K562 (cell line): ENCODE measurements around the gene CNGB1. TPM values are rescaled to one million over a fixed set of nuclear protein-coding genes. Genes with fewer than 3 reads are reported as not detected.
A peak's percentile ranks its signal among the peaks of the same experiment; 100 is the strongest.

Experiments
- ATAC-seq: fragments of 200-7000 bp; cut with Tn5 transposase; 3 replicates; pipeline ENCODE4 v1.9.1; 2020; ENCODE audit warnings: moderate library complexity
- BruUV-seq: library from RNA; stranded (reverse); fragments of 400-500 nt; replicated peaks from 2 replicates; lab custom pipeline; 2021; lab: Mats Ljungman, UMichigan
- CTCF ChIA-PET: fragments of 300-600 bp; formaldehyde crosslinking; extraction: SDS; loops from one replicate; lab custom pipeline; 2021; ENCODE audit warnings: low intra/inter-chr PET ratio; lab: Yijun Ruan, JAX
- POLR2A ChIA-PET: fragments of 300-600, 350-650 bp; sonication (Branson Sonifier 250); formaldehyde crosslinking; extraction: SDS; loops from one replicate; lab custom pipeline; 2021; ENCODE audit warnings: antibody characterized with exemption, inconsistent platforms; lab: Yijun Ruan, JAX
- DNase-seq, 4 experiments: peaks; one replicate each; pipeline versions ENCODE4 v3.0.0 to v3.0.0-alpha.2; 2011 to 2018; ENCODE audit warnings: low spot score in 3 of 4, mixed read lengths in 3 of 4; ENCODE audit errors: extremely low read depth in 1 of 4
- FAIRE-seq: peaks from 2 replicates; lab custom pipeline; 2011; peaks lifted over from hg19 to GRCh38; lab: Jason Lieb, UNC
- H2AFZ ChIP-seq: 2 replicates; pipeline ENCODE4 v1.6.0; 2011; ENCODE audit warnings: low read depth, low read length, control low read depth, inconsistent platforms
- H3K27ac ChIP-seq: fragments of 200-600 bp; 3 replicates; pipeline ENCODE4 v1.8.0; 2011; ENCODE audit warnings: low read depth, mild to moderate bottlenecking, control low read depth, inconsistent platforms, low read length, moderate library complexity, mixed read lengths; ENCODE audit errors: extremely low read depth
- H3K27me3 ChIP-seq, 2 experiments: fragments of 300-600 bp in 1 of 2; 2 replicates in 1 of 2; 3 replicates in 1 of 2; pipeline versions ENCODE4 v1.6.0 to v1.8.0; 2011; ENCODE audit warnings: inconsistent platforms in 2 of 2, low read length in 2 of 2, mild to moderate bottlenecking in 1 of 2, mixed read lengths in 1 of 2, moderate library complexity in 1 of 2; ENCODE audit not compliant: control insufficient read depth in 2 of 2, insufficient read depth in 2 of 2
- H3K36me3 ChIP-seq: fragments of 300-600 bp; 3 replicates; pipeline ENCODE4 v1.8.0; 2011; ENCODE audit warnings: mild to moderate bottlenecking, low read length, inconsistent platforms; ENCODE audit not compliant: control insufficient read depth, insufficient read depth
- H3K4me1 ChIP-seq, 2 experiments: fragments of 200-600 bp in 1 of 2; replicated peaks in 1 of 2; 2 replicates in 1 of 2; 3 replicates in 1 of 2; pipeline versions ENCODE4 v1.5.1 to v1.8.0; 2011; ENCODE audit warnings: inconsistent platforms in 2 of 2, low read length in 2 of 2, mild to moderate bottlenecking in 1 of 2, mixed read lengths in 1 of 2, moderate library complexity in 1 of 2; ENCODE audit not compliant: control insufficient read depth in 2 of 2, insufficient read depth in 2 of 2
- H3K4me2 ChIP-seq: 2 replicates; pipeline ENCODE4 v1.6.1; 2011; ENCODE audit warnings: low read length, control low read depth, inconsistent platforms, mixed read lengths; ENCODE audit not compliant: insufficient read depth
- H3K4me3 ChIP-seq: fragments of 200-600 bp; sonication (generic), shearing (Covaris generic); 2 replicates; pipeline ENCODE4 v1.5.1; 2016; ENCODE audit warnings: control low read depth, inconsistent platforms
- H3K79me2 ChIP-seq: fragments of 200-600 bp; 3 replicates; pipeline ENCODE4 v1.8.0; 2011; ENCODE audit warnings: low read length, inconsistent platforms; ENCODE audit not compliant: control insufficient read depth, insufficient read depth
- H3K9ac ChIP-seq, 2 experiments: 2 replicates each; pipeline versions ENCODE4 v1.6.0 to v1.6.1; 2011; ENCODE audit warnings: low read depth in 2 of 2, low read length in 2 of 2, control low read depth in 1 of 2, inconsistent platforms in 1 of 2, mild to moderate bottlenecking in 1 of 2, mixed read lengths in 1 of 2; ENCODE audit not compliant: insufficient read depth in 1 of 2
- H3K9me1 ChIP-seq: one replicate; pipeline ENCODE4 v1.6.0; 2011; ENCODE audit warnings: inconsistent platforms, mild to moderate bottlenecking, low read length, moderate library complexity; ENCODE audit not compliant: control insufficient read depth, insufficient read depth
- H3K9me3 ChIP-seq: replicated peaks from 2 replicates; pipeline ENCODE4 v1.5.1; 2011; ENCODE audit warnings: low read depth, low read length, inconsistent platforms; ENCODE audit not compliant: control insufficient read depth, insufficient read depth
- H4K20me1 ChIP-seq: replicated peaks from 2 replicates; pipeline ENCODE4 v1.6.1; 2011; ENCODE audit warnings: low read length, inconsistent platforms, mixed read lengths; ENCODE audit not compliant: control insufficient read depth, insufficient read depth
- ADNP ChIP-seq: fragments of 200-800 bp; sonication (Bioruptor generic); IDR thresholded peaks from 2 replicates; pipeline ENCODE4 v1.6.1; 2016; ENCODE audit warnings: missing genetic modification characterization, missing compliant biosample characterization
- CAMTA2 ChIP-seq: fragments of 250-450 bp; sonication (Bioruptor Pico); conservative IDR thresholded peaks from 2 replicates; pipeline ENCODE4 v1.5.1; 2022
- CEBPB ChIP-seq: fragments of 450-650 bp; IDR thresholded peaks from 2 replicates; pipeline ENCODE4 v1.6.1; 2016; ENCODE audit warnings: missing genetic modification characterization, missing compliant biosample characterization
- CEBPG ChIP-seq, 3 experiments: fragments of 200-800 bp in 1 of 3; sonication (Bioruptor generic) in 1 of 3; sonication (generic) in 1 of 3; formaldehyde crosslinking in 1 of 3; IDR thresholded peaks in 2 of 3; conservative IDR thresholded peaks in 1 of 3; 2 replicates each; pipeline versions ENCODE4 v1.6.1 to v1.8.0; 2016 to 2022; ENCODE audit warnings: missing compliant biosample characterization in 2 of 3, missing genetic modification characterization in 2 of 3, mild to moderate bottlenecking in 1 of 3, missing genetic modification reagents in 1 of 3
- ETV1 ChIP-seq: fragments of 450-650 bp; conservative IDR thresholded peaks from 2 replicates; pipeline ENCODE4 v1.6.1; 2016; ENCODE audit warnings: missing genetic modification characterization, control low read depth, low read depth, missing compliant biosample characterization
- GTF2F1 ChIP-seq: IDR thresholded peaks from 2 replicates; pipeline ENCODE4 v1.6.1; 2011; ENCODE audit warnings: low read depth, low read length, improper control_type of control experiment
- HNRNPK ChIP-seq: fragments of 200-400 bp; formaldehyde crosslinking; IDR thresholded peaks from one replicate; pipeline ENCODE4 v1.6.1; 2018; ENCODE audit warnings: mild to moderate bottlenecking, low read depth, low read length; ENCODE audit not compliant: poor library complexity, severe bottlenecking
- KDM1A ChIP-seq, 2 experiments: fragments of 450-650 bp; IDR thresholded peaks; 2 replicates each; pipeline ENCODE4 v1.6.1; 2016; ENCODE audit warnings: mild to moderate bottlenecking in 2 of 2
- NCOA4 ChIP-seq: fragments of 450-650 bp; IDR thresholded peaks from 2 replicates; pipeline ENCODE4 v1.6.1; 2018; ENCODE audit warnings: mild to moderate bottlenecking; ENCODE audit not compliant: partially characterized antibody
- RBM25 ChIP-seq: fragments of 200-400 bp; formaldehyde crosslinking; IDR thresholded peaks from 2 replicates; pipeline ENCODE4 v1.6.1; 2018; ENCODE audit warnings: low read length, low read depth, moderate library complexity; ENCODE audit not compliant: severe bottlenecking
- RFX1 ChIP-seq: fragments of 450-650 bp; IDR thresholded peaks from 2 replicates; pipeline ENCODE4 v1.6.1; 2016; ENCODE audit warnings: mild to moderate bottlenecking, moderate library complexity
- ZKSCAN1 ChIP-seq: fragments of 150-350 bp; IDR thresholded peaks from 2 replicates; pipeline ENCODE4 v1.6.1; 2016; ENCODE audit warnings: low read depth, low read length
- ZNF431 ChIP-seq: sonication (generic); formaldehyde crosslinking; IDR thresholded peaks from 2 replicates; pipeline ENCODE4 v1.8.0; 2022; ENCODE audit warnings: mild to moderate bottlenecking, missing genetic modification reagents
- ZNF561 ChIP-seq: fragments of 450-650 bp; formaldehyde crosslinking; conservative IDR thresholded peaks from 2 replicates; pipeline ENCODE4 v1.4.0; 2020; ENCODE audit warnings: mild to moderate bottlenecking, moderate library complexity
- WGBS: fragments of 100-300 bp; shearing (Covaris generic); methylation state at CpG from one replicate; pipeline ENCODE4 v1.1.6; 2016; ENCODE audit warnings: low coverage, mixed read lengths; ENCODE audit not compliant: insufficient coverage; ENCODE audit errors: missing lambda C conversion rate; 5-methylcytosine and 5-hydroxymethylcytosine counted together
- in situ Hi-C: fragments of 300-500 bp; cut with MboI; formaldehyde crosslinking; loops from 4 replicates; pipeline ENCODE4 v1.15.0; 2018; ENCODE audit warnings: inconsistent platforms, mixed read lengths
- intact Hi-C: fragments of 100-400 bp; cut with micrococcal nuclease; formaldehyde crosslinking; loops from 2 replicates; pipeline ENCODE4 v1.14.2; 2022
- polyA plus RNA-seq, 8 experiments: library from polyadenylated mRNA; depleted of rRNA in 4 of 8; stranded (reverse) in 5 of 8; unstranded in 3 of 8; fragments of >200 nt; fragmentation: Nextera tagmentation in 2 of 8; fragmentation: Illumina TruSeq in 1 of 8; extraction: Ambion mirVana in 2 of 8; extraction: Trizol in 1 of 8; gene quantifications; 2 replicates each; pipeline versions ENCODE4 v1.2.1 to v1.2.3, GENCODE V29; 2011 to 2014; ENCODE audit warnings: inconsistent platforms in 1 of 8, missing spikeins in 1 of 8
- total RNA-seq, 7 experiments: library from RNA; depleted of rRNA in 6 of 7; stranded (reverse); fragments of >200 nt in 6 of 7; fragmentation: Illumina TruSeq in 2 of 7; extraction: Trizol in 2 of 7; gene quantifications; 2 replicates each; pipeline versions ENCODE4 v1.2.1 to v1.2.3, GENCODE V29; 2011 to 2021; ENCODE audit warnings: low replicate concordance in 1 of 7

The CNGB1 gene
- total and polyA plus RNA-seq, 9 of the 15 experiments (the other 6 are each of a cell fraction or from before 2014, with no cell fraction given) = not detected

GRCh38 chr16:57918994-57919393 is 51.9 kb downstream of the CNGB1 start:
- Histone ChIP-seq H3K9me1 (no peaks in the 10 kb centered on the region), H4K20me1 (no peaks in the 10 kb centered on the region), H3K27me3 (peaks cover 13 to 70% of the 10 kb centered on the region in 2 experiments; a peak in 4 of 5 replicates), H2AFZ (no peak overlapping the region), H3K27ac (no peak overlapping the region), H3K4me2 (no peak overlapping the region), H3K9me3 (no peaks in the 10 kb centered on the region), H3K4me3 (no peak overlapping the region), H3K4me1 (0 out of 5 replicates have a peak, but pooled peaks cover 0 to 3% of the 10 kb centered on the region in 2 experiments), H3K9ac (0 out of 4 replicates have a peak overlapping the region, but pooled peaks of 1 of the 2 experiments have one; percentile 0), H3K36me3 (no peaks in the 10 kb centered on the region), H3K79me2 (no peaks in the 10 kb centered on the region)
- CTCF ChIA-PET = no interaction called here
- in situ Hi-C loops = no loop called here
- TF ChIP-seq ZNF561 (CRISPR knock-in tag) (no peak), CEBPB (tag) (peak; percentile 74), CEBPG (CRISPR knock-in tag; IDR thresholded peaks at IDR 0.05) (0 out of 2 replicates have a peak, but pooled peaks have one; percentile 31), CEBPG (tag; conservative IDR thresholded peaks at IDR 0.05 in 1 of 2, IDR thresholded peaks at IDR 0.05 in 1 of 2) (0 out of 4 replicates have a peak, but pooled peaks of 1 of the 2 experiments have one; percentile 20)
- POLR2A ChIA-PET = interaction anchor here (0.5 to 0.6 kb wide), 2 partner anchors 20 to 185 kb away, joined by 3 read pairs; no protein-coding TSS in a partner anchor
- DNase-seq = no peak
- no TSS peak for BruUV-seq
- no peak for FAIRE-seq
- no peak for ATAC-seq
- intact Hi-C loops = no loop called here
- 0% methylated on average over 6 of the region's 6 CpGs for WGBS

- H3K4me2 ChIP-seq = no peak overlapping the region
- no peak overlapping the region for H3K4me3 ChIP-seq
- ChIA-PET POLR2A (interaction anchor here (0.6 kb wide), 1 partner anchor 20 kb away, joined by 3 read pairs; no protein-coding TSS in a partner anchor), CTCF (no interaction called here)
- H3K27me3 ChIP-seq = peaks cover 9 to 65% of the 10 kb centered on the region in 2 experiments; a peak in 4 of 5 replicates
- intact Hi-C loops (no loop called here), in situ Hi-C loops (no loop called here)
- no peaks in the 10 kb centered on the region for H4K20me1 ChIP-seq
- H3K4me1 ChIP-seq = 0 out of 5 replicates have a peak, but pooled peaks cover 0 to 3% of the 10 kb centered on the region in 2 experiments
- WGBS = 3% methylated on average over 3 of the region's 3 CpGs
- no peaks in the 10 kb centered on the region for H3K36me3 ChIP-seq
- H3K9me1 ChIP-seq = no peaks in the 10 kb centered on the region
- no peak for FAIRE-seq
- no peak overlapping the region for H3K27ac ChIP-seq
- no TSS peak for BruUV-seq
- no peaks in the 10 kb centered on the region for H3K79me2 ChIP-seq
- H3K9me3 ChIP-seq = no peaks in the 10 kb centered on the region
- no peak overlapping the region for H3K9ac ChIP-seq
- H2AFZ ChIP-seq = no peak overlapping the region
- no peak for ATAC-seq
- DNase-seq = no peak
- 0 out of 2 replicates have a peak, but pooled peaks have one; percentile 34 for TF ChIP-seq ADNP (tag)
- no peak for TF ChIP-seq ZNF431 (CRISPR knock-in tag)
- TF ChIP-seq RFX1 = no peak
- no peak for TF ChIP-seq CAMTA2 (CRISPR knock-in tag)
- no peak for TF ChIP-seq ETV1 (tag)
- no peak for TF ChIP-seq NCOA4
- peak in 1 of 2 experiments; percentile 33; a peak in 3 of 4 replicates for TF ChIP-seq KDM1A (IDR thresholded peaks at IDR 0.05)
- no peak for TF ChIP-seq ZKSCAN1
- TF ChIP-seq HNRNPK = no peak
- TF ChIP-seq GTF2F1 = no peak
- peak; percentile 80 for TF ChIP-seq RBM25
Measured at GRCh38 chr16:57918444-57918843, 52.5 kb downstream of the CNGB1 start.
